ENCODE data around the gene CDC42SE2.

- TF ChIP-seq, protein P1, sequence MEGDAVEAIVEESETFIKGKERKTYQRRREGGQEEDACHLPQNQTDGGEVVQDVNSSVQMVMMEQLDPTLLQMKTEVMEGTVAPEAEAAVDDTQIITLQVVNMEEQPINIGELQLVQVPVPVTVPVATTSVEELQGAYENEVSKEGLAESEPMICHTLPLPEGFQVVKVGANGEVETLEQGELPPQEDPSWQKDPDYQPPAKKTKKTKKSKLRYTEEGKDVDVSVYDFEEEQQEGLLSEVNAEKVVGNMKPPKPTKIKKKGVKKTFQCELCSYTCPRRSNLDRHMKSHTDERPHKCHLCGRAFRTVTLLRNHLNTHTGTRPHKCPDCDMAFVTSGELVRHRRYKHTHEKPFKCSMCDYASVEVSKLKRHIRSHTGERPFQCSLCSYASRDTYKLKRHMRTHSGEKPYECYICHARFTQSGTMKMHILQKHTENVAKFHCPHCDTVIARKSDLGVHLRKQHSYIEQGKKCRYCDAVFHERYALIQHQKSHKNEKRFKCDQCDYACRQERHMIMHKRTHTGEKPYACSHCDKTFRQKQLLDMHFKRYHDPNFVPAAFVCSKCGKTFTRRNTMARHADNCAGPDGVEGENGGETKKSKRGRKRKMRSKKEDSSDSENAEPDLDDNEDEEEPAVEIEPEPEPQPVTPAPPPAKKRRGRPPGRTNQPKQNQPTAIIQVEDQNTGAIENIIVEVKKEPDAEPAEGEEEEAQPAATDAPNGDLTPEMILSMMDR (IDR thresholded peaks at IDR 0.05) = no peak
- no peak for TF ChIP-seq POLR2A (IDR thresholded peaks at IDR 0.05)
Measured at GRCh38 chr5:131274326-131275063, 10.6 kb downstream of the CDC42SE2 start.

Measured in right lobe of liver (tissue), 4 donors.